GM21528 (cell line): ENCODE data around the gene ANKMY1.

Source experiments
- ATAC-seq: cut with Tn5 transposase; IDR thresholded peaks from one replicate; pipeline ENCODE4 v1.9.1; 2021; ENCODE audit warnings: mild to moderate bottlenecking, moderate library complexity; ENCODE audit not compliant: unreplicated experiment, low FRiP score

Gene ANKMY1

DNA sequence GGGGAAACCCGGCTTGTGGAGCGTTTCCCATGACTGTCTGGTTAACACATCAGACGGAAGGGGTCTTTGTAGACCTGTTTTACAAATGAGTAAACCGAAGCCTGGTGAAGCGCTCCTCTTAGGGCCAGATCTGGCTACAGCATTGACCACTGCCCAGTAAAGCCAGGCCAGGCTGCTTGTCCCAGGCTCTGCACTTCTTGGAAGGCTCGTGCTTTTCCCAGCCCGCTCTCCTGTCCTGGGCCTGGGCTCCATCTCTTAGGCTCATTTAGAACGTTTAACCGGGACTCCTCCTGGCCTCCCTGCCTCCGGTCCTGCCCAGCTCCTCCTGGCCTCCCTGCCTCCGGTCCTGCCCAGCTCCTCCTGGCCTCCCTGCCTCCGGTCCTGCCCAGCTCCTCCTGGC, 117.5 kb downstream of the ANKMY1 start:
- no peak for ATAC-seq

DNA sequence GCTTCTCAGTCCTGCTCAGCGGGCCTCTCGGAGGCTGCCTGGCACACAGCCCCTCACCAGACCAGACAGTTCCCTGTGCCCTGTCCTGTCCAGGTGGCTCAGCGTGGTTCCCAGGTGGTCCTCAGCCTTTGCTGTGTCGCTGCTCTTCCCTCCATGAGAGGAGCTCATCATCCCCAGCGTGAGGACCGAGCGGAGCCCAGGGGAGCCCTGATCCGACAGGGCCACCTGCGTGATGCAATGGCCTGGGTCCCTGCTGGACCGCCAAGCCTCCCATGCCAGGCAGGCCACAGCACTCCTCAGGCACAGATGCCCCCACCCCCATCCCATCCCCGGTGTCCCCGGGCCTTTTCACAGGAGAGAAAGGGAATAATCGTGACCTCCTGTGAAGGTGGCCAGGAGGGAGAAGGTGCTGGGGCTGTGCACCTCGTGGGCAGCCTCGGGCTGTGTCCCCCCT, 118.1 kb downstream of the ANKMY1 start:
- ATAC-seq = no peak

DNA sequence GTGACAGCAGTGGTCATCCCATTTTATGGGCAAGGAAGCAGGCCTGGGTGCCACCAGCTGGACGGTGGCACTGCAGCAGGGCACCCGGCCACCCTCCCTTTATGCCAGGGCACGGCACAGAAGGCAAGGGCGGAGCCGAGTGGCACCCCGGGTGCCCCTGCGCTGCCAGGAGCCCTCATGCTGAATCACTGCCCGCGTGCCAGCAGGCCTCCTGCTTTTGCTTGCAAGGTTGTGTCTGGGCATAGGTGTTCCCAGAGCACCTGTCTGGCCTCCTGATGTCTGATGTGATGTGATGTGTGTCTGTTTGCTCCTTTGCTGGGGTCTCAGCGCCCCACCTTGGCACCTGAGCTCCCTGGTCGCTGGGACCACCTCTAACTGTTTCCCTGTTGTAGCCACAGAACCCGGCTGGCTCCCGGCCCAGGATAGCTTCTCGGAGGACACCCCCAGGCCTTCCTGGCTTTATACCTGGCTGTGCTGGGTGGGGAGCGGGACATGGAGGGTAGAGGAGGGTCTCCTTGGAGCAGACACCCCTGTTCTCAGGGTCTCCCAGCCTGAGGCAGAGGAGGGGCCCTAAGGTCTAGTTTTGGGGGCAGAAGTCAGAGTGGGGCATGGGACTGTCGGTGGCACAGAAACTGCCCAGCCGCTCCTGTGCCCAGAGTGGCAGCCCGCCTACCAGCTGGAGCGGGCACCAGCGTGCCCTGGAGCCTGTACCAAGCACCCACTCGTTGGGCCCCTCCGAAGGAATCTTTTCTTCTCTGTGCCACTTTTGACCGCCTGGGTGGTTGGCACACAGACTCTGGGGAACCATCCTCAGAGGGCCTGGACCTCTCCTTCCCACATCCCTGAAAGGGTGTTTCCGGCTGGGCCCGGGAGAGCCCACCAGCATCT, 118.7 kb downstream of the ANKMY1 start:
- ATAC-seq = no peak

DNA sequence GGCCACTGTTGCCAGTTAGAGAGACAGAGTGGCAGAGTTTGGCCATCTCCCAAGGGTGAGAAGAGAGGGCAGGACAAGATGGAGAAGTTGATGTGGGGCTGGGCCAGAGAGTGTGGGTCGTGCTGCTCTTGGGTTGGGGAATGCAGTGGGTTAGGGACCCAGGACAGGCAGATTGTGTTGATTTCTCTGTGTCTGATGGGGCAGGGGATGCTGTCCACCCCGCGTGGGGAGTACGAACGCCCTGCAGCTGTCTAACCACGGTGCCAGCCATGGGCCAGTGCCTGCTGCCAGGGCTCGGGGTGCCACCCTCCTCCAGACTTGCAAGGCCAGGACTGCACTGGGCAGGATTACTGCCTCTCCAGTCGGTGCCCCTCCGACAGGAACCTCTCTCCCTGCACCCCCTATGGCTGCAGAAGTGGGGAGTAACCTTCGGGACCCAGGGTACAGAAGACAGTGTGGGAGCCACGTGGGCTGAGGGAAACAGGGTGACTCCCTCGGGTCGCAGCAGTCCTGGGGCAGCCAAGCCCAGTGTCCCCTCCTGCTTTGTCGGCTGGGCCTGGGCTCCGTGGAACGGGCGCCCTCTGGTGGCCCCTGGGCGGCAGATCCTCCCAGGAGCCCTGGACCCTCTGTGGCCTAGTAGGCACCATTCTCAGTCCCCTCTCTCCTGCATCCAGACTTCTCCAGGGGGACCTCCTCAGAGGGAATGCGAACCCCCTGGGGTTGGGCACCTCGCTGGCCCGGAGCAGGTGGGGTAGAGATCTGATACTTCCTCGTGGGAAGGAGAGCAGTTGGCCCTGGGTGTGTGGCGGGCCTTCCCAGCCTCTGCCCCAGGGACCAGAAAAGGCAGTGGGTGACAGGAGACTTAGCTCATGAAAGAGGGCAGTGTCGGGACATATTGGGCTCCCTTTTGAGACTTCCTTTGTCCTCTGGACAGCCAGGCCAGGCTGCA, 119.7 kb downstream of the ANKMY1 start:
- ATAC-seq = no peak

- no peak for ATAC-seq
Measured at GRCh38 chr2:240437551-240437860, 120.3 kb downstream of the ANKMY1 start.

GRCh38 chr2:240436683-240437550, 120.9 kb downstream of the ANKMY1 start:
- no peak for ATAC-seq

DNA sequence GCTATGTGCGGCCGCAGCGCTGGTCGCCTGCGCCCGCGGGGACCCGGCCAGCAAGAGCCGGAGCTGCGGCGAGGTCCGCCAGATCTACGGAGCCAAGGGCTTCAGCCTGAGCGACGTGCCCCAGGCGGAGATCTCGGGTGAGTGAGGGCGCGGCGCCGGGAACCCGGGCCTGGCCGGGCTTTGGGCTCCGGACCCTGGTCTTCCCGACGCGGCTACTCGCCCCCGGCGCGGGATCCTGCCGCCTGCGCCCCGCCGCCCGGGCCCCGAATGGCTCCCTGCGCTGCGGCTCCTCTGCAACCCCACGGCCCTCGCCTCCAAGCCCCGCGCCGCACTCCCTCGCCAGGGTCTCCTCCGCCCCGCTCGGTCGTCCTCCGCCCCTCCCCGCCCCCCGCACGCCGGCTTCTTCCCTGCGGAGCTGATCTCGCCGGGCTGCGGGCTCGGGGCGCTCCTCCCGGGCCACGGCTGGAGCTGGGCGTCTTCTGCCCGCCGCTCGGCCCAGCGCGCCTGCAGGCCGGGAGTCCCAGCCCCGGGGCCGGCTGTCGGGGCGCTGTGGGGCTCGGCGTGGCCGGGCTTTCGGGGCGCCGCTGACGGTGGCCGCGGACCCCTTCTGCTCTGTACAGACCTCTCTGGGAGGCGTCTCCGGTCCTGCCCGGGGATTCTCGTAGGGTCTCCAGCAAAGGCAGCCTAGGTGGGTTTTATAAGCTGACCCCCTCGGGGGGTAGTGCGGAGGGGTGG, 121.7 kb downstream of the ANKMY1 start:
- ATAC-seq = no peak

- no peak for ATAC-seq
Measured at GRCh38 chr2:240435457-240435947, 122.3 kb downstream of the ANKMY1 start, which contains the start of gene GPC1. Gene GPC1 (plus strand): TSS chr2:240435663. CDS start chr2:240435919, 256 bp downstream.

GRCh38 chr2:240434728-240435456, 122.9 kb downstream of the ANKMY1 start:
- ATAC-seq = no peak

GRCh38 chr2:240433973-240434727, 123.6 kb downstream of the ANKMY1 start:
- no peak for ATAC-seq

GRCh38 chr2:240432820-240433801, 124.7 kb downstream of the ANKMY1 start:
- no peak for ATAC-seq

DNA sequence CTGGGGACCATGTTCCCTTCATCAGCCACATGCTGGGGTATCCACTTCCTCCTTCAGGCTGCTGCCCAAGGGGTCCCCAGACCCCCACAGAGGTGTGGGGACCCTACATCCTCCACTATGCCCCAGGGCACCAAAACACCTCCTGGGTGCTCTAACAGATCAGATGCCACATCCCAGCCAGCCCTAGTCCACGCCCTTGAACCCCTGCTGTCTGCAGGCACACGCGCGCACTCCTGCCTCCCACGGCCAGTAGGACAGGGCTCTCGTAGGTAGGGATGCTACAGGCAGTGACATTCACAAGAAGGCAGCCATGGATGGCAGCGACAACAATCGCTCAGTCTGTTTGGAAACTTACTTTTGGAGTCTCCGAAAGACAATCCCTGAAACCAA, 125.4 kb downstream of the ANKMY1 start:
- no peak for ATAC-seq

DNA sequence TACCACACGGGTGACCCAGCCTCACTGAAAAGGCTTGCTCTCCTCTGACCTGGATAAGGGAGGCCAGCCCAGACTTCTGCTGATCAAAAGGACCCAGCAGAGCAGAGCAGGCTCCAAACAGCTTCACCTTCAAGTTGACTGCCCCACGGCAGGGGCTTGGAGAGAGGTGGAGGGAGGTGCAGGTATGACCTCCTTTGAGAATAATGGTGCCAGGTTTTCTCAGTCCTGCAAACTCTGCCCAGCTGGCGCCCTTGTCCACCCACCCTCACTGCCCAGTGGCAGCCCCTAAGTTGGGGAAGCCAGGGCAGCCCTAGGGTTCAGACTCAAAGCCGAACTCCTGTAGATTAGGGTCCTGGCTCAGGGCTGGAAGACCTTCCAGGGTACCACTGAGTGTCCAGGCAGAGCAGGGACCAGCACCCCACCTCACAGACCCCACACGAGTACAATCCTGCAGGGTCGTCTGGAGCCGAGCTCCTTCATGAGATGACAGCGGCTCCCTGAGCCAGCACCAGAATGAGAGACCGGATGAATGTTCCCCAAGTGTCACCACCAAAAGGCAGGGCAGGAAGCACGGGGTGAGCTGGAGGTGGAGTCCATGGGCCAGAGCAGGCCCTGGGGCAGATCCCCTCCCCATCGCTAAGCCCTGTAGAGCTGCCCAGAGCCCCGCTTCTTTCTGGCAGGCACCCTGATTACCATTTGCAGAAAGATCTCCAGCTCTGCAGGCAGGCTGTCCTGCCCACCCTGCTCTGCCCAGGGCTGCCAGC, 125.9 kb downstream of the ANKMY1 start:
- ATAC-seq = no peak

GRCh38 chr2:240431271-240431660, 126.5 kb downstream of the ANKMY1 start:
- ATAC-seq = no peak

DNA sequence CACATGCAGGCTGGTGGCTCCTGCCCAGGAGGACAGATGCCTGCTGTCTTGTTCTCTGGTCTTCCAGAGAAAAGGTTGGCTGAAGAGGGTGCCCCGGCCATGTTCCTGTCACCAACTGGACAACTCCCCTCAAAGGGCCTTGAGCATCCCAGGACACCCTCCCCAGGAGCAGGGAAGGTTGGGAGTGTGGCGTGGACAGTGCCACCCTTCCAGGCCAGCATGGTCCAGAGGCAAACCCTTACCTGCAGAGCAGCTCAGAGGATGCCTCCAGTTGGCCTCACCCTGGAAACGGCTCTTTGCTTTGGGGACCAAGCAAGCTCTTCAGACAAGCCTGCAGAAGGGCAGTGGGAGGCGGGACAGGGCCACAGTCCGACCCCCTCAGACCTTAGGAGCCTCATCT, 127.2 kb downstream of the ANKMY1 start:
- ATAC-seq = no peak

DNA sequence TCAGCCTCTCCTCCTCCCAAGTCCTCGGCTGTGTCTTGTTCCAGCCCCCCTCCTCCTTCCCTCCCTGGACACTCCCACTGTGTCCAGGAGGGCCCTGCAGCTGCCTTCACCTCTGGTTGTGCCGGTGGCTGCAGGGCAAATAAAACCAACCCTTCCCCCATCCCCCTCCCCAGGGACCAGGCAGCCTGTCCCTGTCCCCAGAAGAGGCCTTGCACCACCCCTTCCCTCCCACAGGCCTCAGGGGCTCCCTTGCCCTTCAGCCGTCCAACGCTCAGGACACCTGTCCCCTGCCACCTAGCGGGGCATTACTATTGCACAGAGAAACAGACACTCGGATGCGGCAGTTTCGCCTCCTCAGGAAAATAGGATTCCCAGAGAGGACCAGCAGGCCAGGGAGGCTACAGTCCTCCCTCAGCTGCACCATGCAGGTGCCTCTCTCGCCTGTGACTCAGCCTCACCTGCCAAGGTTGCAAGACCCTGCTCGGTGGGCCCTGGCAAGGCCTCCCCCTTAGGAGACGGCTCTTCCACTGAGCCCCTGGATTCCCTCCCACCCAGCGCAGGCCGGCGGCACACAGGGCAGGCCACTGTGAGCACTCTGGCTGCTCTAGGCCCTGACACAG, 127.8 kb downstream of the ANKMY1 start:
- ATAC-seq = no peak
